Retinal pigment epithelial cell (primary cell): ENCODE measurements around the gene OGDH.
A peak's percentile ranks its signal among the peaks of the same experiment; 100 is the strongest.

ENCODE experiments used
- DNase-seq: peaks from one replicate; pipeline ENCODE4 v3.0.0-alpha.2; 2010; ENCODE audit warnings: low read depth
- H3K4me3 ChIP-seq: 2 replicates; pipeline ENCODE4 v1.5.1; 2011; ENCODE audit warnings: mild to moderate bottlenecking, low read length, control low read depth, moderate library complexity
- CTCF ChIP-seq: conservative IDR thresholded peaks from 2 replicates; pipeline ENCODE4 v1.5.1; 2011; ENCODE audit warnings: low read depth, low read length, control low read depth, inconsistent platforms

The OGDH gene

GRCh38 chr7:44650242-44650641, 43.8 kb downstream of the OGDH start:
- no peak for DNase-seq
- H3K4me3 ChIP-seq: no peak overlapping the region
- no peak for TF ChIP-seq CTCF

DNA sequence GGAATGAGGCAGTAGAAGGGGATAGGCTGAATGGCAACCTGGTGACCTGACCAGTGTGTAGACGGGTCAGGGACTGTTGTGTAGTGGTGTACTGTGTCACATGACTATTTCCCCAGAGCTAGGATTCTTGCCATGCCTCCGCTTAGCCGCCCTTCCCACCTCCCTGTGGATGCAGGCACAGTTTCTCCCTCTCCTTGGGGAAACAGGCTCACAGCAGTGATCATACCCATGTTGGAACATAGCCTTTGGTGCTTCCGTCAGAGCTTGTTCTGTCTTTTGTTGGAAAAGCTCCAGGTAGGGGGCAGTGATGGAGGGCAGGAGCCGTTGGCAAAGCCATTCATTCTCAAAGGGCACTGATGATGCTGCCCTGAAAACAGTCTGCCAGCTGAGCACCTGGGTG, 44.3 kb downstream of the OGDH start:
- DNase-seq: peak; percentile 36
- TF ChIP-seq CTCF: no peak
- no peak overlapping the region for H3K4me3 ChIP-seq

DNA sequence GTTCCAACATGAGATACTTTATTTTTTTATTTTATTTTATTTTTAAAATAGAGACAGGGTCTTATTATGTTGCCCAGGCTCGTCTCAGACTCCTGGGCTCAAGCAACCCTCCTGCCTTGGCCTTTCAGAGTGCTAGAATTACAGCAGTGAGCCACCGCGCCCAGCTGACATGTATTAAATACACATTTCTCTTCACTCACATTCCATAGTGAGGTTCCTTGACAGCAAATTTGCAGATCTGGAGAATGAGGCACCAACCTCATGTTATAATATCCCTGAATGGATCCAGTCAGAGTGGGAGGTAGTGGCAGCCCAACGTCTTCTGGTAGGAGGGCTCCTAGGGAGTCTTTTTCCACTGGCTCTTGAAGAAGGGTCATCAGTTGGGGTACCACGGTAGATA, 46.1 kb downstream of the OGDH start:
- TF ChIP-seq CTCF: no peak
- no peak overlapping the region for H3K4me3 ChIP-seq
- no peak for DNase-seq

DNA sequence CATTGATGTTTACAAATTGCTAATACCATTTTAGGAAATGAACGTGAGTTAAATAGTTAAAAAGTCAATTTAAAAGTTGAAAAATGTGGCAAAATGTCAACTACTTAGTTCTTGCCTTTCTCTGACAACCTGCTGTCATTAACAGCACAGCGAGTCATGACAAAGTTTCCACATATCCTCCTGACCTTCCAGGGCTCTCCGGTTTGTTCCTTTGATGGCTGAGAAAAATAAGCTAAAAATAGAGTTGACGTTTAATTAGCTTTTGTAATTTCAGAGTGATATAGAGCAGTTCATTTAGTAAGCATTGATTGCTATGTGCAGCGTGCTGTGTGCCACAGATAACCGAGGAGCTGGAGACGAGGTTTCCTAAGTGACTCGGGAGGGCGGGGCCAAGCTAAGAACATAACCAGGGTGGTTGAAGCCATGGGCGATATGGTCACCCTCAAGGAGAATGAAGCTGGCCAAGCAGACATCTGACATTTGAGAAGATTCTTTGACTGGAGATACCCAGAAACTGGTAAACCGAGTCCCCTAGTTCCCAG, 47.9 kb downstream of the OGDH start:
- no peak overlapping the region for H3K4me3 ChIP-seq
- DNase-seq: no peak
- TF ChIP-seq CTCF: no peak

GRCh38 chr7:44655341-44655740, 48.9 kb downstream of the OGDH start:
- H3K4me3 ChIP-seq: no peak overlapping the region
- DNase-seq: no peak
- no peak for TF ChIP-seq CTCF

DNA sequence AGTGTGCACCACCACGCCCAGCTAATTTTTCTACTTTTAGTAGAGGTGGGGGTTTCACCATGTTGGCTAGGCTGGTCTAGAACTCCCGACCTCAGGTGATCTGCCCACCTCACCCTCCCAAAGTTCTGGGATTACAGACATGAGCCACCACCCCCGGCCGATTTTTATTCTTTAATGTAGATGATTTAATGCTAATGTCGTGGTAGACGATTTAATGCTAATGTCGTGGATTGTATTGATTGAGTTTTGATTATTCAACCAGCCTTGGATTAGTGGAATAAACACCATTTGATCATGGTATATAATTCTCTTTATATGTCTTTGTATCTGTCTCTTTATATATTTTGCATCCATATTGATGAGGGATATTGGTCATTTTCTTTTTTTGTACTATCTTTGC, 52.6 kb downstream of the OGDH start:
- no peak for DNase-seq
- no peak overlapping the region for H3K4me3 ChIP-seq
- TF ChIP-seq CTCF: no peak

DNA sequence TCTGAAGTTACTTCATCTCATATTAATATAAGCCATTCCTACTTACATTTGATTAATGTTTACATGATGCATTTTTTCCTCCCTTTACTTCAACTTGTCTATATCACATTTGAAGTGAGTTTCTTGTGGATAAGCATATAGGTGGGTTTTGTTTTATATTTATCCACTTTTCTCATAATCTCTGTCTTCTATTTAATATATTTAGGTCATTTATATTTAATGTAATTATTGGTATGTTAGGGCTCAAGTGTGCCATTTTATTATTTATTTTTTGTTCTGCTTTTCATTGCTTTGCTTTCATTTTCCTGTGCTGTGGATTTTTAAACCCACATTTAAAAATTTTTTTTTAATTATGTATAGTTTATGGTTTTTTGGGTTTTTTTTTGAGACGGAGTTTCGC, 54.8 kb downstream of the OGDH start:
- TF ChIP-seq CTCF: no peak
- no peak overlapping the region for H3K4me3 ChIP-seq
- no peak for DNase-seq
